GM18517 (cell line): ENCODE measurements around the gene ERI3.

ENCODE experiments used
- ATAC-seq: cut with Tn5 transposase; IDR thresholded peaks from one replicate; pipeline ENCODE4 v1.9.1; 2021; ENCODE audit warnings: mild to moderate bottlenecking, moderate library complexity; ENCODE audit not compliant: unreplicated experiment

ERI3 gene, protein sequence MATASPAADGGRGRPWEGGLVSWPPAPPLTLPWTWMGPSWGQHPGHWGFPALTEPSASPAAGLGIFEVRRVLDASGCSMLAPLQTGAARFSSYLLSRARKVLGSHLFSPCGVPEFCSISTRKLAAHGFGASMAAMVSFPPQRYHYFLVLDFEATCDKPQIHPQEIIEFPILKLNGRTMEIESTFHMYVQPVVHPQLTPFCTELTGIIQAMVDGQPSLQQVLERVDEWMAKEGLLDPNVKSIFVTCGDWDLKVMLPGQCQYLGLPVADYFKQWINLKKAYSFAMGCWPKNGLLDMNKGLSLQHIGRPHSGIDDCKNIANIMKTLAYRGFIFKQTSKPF

DNA sequence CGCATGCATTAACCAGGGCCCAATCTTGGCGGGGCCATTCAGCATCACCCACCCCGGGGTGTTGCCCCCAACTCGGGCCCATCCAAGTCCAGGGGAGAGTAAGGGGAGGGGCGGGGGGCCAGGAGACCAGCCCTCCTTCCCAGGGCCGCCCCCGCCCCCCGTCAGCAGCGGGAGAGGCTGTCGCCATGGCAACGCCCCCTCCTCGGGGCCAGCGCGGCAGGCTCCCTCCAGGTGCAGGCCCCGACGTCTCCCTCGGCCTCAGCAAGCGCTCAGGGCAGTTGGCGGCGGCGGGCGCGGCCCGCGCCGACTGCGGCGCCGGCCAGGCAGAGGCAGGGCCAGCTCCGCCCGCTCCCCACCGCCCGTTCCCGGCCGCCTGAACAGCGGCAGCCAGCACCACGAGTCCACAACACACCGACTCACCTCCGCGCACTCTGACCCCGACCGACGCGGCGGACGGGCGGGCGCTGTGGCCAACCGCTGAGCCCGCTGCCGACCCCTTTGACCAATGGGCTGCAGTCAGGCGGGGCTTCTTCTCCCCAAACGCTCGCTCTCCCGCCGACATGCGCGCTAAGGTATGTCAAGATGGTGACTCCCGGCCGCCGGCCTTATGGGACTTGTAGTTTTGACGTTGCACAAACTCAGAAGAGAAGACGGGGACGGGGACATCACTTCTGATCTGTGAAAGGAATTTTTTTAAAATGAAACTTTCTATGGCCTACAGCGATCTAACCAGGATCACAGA lies at the start of gene ERI3:
Gene ERI3 (minus strand): TSS at position 418 of the 742 bp plus-strand sequence. CDS start 231 bp downstream, at position 187.
- peak; percentile 97 for ATAC-seq

DNA sequence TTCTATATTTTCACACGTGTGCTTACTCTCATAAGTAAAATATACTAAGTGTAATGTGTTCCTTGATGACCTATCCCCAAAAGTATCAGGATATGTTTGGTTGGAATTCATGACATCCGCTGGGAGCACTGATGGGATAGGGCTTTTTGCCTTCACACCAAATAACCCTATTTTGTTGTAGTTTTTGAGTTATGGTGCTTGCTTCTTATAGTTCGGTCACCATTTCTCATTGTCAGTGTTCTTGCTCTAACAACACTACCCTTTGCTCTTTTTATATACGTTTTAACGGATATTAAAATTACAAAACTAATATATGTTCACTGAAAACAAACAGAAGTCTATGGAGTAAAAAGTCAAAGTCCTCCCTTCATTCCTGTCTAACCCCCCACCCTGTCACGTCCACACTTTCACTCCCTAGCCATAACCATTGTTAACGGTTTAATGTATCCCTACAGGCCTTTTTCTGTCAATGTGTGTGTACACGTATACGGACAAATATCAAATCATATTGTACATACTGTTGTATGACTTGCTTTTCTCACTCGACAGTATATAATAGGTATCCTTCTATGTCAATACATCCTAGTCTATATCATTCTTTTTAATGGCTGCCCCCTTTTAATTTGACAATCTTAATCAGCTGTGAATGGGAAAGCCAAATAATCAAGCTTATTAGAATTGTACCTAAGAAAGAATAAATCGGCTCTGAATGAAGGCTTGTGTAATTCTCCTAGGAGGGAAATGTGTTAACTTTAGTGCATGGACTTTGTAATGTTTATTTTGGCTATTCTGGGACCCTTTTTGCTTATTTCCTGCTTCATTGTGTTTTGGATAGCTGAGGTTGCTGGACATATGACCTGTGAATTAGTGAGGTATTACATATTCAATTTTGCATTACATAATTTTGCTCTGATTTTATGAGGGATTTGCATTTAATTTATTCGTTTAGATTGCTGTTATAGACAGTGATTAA lies 46.5 kb upstream of the ERI3 start:
- ATAC-seq, result no peak

DNA sequence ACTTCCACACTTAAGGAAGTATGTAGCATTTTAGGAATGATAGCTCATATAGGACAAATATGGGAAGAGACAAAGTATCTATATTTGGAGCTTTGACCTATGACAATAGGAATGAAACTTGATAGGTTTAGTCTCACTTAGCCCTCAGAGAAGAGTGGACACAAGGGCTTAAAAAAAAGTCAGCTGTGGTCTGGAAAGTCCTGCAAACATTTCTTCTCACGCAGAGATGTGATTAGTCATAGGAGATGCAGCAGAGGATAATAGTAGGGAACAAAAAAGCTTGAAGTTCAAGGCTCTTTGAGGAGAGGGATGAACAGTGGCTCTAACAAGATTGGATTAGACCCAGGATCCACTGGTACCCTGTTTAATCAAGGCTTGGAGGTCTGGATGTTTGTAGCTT lies 35.2 kb upstream of the ERI3 start:
- ATAC-seq, result no peak

DNA sequence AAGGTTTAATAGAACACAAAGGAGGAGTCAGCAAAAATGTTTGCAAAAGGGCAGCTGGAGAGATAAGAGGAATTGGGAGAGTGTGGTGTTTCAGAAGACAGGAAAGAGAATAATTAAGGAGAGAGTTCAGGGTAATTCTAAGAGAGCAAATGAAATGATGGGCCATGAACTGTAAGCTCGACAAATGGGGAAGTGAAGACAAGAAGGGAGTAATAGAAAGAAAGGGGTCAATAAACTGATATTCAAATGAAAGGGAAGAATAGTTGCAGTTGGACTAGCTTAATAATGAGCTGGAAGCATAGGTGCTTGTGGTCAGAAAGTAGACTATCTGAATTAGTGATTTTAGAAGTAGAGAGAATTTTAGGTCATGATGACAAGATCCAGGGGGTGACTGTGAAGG lies 34.4 kb upstream of the ERI3 start:
- no peak for ATAC-seq

DNA sequence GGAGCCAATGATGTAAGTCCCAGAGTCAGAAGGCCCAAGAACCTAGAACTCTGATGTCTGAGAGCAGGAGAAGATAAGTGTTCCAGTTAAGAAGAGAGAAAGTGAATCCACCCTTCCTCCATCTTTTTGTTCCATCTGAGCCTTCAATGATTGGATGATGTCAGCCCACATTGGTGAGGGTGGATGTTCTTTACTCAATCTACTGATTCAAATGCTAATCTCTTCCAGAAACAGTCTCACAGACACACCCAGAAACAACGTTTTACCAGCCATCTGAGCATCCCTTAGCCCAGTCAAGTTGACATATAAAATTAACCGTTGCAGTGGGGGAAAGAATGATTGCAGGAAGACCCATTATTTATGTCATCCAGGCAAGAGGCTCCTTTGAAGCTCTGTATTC lies 33.5 kb upstream of the ERI3 start:
- no peak for ATAC-seq

DNA sequence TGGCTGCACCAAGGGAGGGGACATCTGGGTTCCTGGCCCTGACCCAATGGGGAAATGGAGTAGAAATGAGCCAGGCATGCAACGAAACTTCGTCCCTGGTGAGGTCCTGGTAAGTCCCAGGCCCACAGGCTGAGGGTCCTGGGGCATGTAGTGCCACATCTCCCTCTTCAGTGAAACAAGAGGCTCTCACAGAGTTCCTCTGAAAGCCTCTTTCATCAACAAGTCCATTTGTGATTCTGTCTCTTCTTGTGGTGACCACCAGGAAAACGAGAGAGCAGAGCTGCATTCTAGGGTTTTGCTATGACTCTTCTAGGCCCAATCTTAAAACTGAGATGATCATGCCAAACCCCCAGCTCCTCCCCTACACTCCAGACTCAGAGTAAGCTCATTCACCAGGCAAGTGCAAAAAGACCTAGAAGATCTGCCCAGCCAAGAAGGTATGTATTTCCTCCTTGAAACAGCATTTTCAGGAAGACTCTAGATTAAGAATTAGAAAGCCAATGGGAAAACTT lies 25.7 kb upstream of the ERI3 start:
- ATAC-seq, result no peak

DNA sequence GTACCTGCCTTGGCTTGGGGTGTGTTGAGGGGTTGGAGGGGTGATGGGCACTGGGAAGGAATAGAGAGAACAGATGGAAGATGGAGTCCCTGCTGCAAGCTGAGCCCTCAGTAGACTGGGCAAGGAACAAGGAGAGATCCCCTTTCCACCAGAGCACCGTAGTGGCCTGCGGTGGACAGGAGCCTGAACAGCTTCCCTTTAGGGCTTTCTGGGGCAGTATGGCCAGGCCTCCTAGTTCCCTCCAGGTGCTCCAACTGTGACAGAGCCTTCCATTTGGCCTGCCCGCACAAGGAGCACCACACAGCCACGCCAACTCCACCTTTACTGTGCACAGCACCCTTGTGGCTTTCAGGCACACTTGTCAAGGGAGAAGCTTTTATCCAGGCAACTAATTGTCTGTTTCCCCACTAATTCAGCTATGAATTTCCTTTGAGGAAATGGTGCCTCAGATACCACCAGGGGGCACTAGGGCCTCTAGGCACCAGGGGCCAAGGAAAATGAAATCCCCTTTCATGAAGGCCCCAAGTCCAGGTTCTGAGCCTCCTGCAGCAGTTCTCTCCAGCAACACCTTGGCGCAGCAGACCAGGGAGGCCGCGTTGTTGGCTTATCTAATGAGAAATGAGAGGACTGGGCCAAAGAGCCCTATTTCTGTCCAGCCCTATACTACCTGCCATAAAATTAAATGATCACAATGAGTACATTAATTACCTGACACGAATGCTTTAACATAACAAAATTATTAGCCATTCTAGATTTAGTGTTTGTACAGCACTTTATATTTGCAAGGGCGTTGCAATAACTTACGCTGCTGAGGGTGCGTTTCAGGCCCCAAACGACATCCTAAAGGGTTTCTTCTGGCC lies 23.1 kb upstream of the ERI3 start:
- ATAC-seq, result no peak

DNA sequence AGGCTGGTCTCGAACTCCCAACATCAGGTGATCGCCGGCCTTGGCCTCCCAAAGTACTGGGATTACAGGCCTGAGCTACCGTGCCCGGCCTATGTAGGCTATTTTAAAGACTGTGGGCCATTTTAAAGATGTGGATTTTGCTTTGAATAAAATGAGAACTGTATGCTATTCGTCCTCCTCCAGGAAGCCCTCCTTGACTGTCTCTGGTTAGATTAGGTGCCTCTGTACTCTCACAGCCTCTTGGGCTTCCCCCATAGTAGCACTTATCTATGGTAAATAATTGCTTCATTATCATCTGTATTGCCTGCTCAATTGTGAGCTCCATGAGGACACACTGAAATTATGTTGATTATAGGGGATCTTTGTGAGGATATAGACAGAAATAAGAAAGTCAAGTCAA lies 20.5 kb upstream of the ERI3 start:
- ATAC-seq, result no peak

DNA sequence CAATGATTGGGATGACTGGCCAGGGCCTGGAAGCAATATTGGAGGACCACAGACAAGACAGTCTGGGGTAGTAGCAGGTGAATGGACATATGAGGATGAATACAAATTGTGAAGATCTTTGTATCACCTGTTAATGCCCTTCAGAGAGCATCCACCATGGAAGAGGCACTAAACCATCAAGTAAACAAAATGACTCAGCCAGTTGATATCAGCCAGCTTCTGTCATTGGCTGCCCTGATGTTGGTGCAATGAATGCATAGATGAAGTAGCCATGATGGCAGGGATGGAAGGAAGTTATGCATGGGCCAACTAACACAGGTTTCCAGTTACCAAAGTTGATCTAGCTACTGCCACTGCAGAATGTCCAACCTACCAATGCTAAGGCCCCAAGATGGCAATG lies 16.1 kb upstream of the ERI3 start:
- ATAC-seq, result no peak

DNA sequence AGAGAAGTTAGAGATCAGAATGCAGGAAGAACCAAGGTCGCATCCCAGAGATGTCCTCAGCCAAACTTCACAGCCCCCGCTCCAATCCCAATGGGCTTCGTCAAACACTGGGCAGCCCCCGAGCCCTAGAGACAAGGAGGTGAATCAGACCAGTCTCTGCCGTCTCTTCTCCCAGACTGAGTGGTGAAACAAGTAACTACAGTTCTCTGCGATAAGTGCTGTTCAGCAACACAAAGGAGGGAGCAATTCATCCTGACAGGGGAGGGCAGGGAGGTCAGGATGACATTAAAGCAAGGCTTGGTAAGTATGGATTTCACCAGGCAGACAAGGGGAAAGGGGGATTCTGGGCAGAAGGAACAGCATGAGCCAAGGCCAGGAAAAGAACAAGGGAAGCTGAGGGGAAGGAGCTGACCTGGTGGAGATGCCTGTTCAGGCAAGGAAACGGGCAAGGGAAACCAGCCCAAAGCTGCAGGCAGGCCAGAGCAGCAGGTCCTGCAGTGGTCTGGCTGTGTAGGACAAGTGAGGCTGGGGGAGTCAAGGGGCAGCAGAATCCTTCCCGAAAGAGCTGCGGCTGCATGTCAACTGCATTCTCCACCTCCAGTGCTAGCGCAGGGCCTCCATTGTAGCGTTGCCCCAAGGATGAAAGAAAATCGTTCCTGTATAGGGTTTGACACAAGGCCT lies 13.6 kb upstream of the ERI3 start:
- no peak for ATAC-seq

DNA sequence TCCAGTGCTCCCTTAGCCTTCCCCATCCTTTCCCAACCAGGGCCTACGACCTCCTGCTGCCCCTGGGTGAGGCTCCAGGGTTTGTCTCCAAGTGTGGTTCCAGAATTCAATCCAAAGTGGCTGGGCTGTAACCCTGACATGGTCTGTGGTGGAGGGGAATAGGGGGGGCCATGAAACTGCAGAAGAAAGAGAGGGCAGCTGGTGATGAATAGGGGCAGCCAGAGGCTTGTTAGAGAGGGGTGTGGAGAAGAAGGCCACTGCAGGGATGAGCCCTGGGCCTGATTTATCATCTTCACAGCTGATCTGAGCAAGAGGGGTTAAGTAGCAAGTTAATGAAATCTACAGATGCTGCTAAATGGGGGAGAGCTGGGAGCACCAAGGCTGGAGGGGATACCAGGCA lies 12.9 kb upstream of the ERI3 start:
- ATAC-seq, result no peak

DNA sequence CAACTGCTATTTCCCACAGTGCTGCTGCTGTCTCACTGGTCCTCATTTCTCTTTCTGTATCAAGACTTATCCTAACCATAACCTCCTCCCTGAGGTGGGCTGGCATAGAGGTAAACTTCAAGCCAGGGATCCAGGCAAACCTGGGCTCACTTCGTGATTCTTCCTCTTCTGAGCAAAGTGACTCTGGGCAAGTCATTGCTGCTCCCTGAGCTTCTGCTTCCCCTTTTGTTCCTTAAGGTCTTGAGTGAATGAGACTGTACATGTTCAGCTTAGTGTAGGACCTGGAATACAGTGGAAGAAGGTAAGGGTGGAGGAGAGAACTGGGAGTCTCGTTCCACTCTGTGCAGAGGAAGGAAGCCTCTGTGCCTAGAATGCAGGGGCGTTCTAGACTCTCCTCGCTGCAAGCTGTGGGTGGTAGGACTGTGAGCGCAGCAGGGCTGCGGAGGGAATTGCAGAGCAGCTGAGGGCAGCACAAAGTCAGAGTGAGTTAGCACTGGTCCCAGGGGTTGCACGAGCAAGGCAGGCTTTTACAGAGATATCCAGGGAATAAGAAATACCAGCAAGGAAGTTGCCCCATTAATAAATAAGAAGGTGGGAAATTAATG lies 11.4 kb upstream of the ERI3 start:
- ATAC-seq, result no peak

DNA sequence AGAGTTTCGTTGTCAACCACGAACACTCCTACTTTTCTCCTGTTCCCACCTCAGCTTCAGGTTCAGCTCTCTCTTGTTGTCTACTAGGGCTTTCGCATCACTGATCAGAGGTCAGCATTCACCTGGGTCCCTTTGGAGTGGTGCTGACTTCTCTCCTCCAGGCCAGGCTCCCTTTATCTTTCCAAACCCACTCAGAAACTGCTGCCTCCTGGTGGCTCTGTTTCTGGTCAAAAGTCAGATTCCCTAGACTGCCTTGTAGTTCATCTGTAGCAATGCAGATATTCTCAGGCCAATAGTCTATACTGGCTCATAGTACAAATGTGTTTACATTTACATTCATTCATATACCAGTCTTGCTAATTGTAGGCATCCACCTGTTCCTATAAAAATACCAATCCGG lies 6.4 kb upstream of the ERI3 start:
- no peak for ATAC-seq

DNA sequence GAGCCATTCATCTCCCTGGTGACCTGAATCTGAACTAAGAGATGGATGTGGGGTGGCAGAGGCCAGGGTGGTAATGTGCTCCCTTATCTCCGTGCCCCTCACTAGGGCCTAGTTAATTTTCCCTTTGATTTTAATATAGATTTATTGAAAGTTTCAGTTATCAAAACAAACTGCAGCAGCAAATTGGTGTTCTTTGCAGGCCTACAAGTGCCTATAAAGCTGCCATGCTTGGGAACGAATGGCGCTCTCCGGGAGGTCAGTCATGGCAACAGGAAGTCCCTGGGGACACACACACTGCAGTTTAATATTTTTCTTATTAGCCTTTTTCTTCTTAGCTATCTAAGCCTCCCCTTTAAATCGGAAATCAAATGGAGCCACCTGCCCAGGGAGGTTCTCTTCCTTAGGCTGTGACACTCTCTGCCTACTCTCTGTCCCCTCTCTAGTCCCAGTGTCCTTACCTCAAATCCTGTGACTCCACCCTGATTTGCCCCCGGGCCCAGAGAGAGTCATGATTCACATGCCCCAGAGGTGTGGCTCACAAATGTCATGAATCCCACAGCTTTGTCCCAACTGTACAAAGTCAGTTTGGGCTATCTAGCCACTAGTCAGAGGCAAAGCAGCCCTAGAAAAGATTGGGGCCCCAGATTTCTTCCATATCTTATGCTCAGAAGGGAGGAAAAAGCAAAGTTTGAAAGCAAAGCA lies 4.3 kb upstream of the ERI3 start:
- no peak for ATAC-seq

DNA sequence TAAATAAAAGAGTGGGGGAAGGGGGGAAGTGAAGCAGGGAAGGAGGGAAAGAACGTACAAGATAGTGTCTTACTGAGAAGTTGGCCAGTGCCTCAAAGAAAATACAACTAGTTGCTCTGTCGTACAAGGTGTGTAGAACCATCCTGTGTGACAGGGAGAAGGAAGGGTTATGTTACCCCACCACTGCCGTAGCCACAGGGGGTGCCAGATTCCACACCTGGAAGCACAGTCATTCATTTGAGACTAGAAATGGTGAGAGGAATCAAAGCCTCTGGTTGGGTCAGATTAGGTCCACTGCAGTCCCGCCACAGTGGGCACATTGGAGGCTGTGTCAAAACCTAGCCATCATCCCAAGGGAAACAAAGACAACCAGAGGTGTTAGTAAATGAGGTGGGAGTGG lies 2.7 kb upstream of the ERI3 start:
- no peak for ATAC-seq

DNA sequence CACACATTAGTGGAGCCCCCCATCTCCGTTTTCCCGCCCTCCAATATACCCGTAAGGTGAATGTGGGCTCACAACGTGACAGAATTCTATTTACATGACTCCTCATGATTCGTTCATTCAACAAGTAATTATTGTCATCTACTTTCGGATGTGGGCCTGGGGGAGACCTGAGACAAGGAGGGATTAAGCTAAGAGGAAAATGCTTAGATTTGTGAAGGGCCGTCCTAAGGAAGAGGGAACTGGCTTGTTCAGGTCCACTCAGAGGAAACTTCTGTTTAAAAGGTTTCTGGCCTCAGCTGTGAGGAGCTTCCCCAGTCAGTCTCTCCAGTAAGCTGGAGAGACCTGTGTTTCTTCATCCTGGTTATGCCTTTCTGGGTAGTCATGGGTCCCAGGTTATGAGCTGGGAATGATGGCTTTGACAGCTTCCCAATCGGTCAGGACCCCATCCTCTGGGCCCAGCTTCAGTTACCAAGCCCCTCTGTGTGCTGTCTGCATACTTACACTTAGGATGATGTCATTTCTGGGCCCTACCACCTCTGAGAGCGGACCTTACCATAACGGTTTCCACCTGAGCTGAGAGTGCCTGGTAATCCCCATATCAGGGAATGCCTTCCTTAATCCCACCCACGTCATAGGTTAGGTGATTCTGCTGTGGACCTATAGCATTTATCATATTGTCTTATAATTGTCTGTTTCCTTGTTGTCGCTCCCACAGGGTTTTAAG lies 687 bp upstream of the ERI3 start:
- no peak for ATAC-seq

DNA sequence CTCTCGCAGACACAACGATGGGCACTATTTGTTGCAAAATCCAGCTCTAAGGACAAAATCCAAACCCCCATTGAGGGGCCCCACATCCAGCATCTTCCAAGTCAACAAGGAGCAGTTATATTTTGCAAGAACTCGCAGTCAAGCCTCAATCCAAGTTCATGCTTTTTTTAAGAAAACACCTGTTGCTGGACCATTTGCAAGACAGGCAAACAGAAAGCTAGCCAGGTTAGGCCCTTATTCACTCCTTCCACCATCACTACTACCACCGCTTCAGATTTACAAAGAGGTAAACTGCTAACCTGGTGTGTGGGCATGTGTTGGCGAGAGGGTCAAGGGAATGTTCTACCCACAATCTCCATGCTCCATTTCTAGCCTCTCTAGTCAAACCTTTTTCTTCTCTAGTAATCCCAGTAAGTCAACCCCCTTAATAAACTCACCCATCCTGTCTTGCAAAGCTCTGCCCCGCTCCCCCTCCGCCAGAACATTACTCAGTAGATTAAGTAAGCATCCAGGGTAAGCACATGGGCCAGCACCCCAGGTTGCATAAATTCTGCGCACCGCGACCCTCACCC lies 703 bp downstream of the ERI3 start:
- ATAC-seq, result no peak

DNA sequence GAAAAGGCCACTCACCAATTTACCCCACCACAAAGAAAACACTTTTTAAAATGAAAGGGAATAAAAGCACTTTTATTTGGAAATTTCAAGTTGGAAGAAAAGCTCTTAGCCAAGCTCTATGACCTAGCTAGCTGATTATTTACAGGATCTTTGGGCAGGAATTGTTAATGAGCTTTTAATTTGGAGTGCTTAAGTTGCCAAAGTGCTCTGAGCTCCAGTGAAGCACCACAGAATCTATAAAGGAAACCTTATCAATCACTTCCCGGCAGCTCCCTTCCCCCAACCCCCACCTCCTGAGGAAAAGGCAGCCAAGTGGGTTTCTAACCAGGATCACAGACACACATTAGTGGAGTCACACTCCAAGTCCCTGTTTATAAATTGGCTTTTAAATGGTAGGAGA lies 1.5 kb downstream of the ERI3 start:
- ATAC-seq, result no peak
